SK-N-SH (cell line): ENCODE data around the gene SYNE1.

Experiments
- EP300 ChIP-seq, 2 experiments: IDR thresholded peaks; 2 replicates each; pipeline versions ENCODE4 v1.4.0 to v1.6.1; 2012; ENCODE audit warnings: borderline replicate concordance in 1 of 2, low read depth in 1 of 2, low read length in 1 of 2
- GATA2 ChIP-seq: sonication (generic); formaldehyde crosslinking; IDR thresholded peaks from 2 replicates; pipeline ENCODE4 v1.5.0; 2020; ENCODE audit warnings: mild to moderate bottlenecking, missing genetic modification reagents
- JUND ChIP-seq: IDR thresholded peaks from 2 replicates; pipeline ENCODE4 v1.4.0; 2012
- MAX ChIP-seq: IDR thresholded peaks from 2 replicates; pipeline ENCODE4 v1.4.0; 2012; ENCODE audit warnings: low read depth
- MXI1 ChIP-seq: IDR thresholded peaks from 2 replicates; pipeline ENCODE4 v1.6.1; 2012; ENCODE audit warnings: mild to moderate bottlenecking, low read depth, low read length, improper control_type of control experiment
- POLR2AphosphoS5 ChIP-seq: IDR thresholded peaks from 2 replicates; pipeline ENCODE4 v1.6.1; 2012; ENCODE audit warnings: low read depth, low read length
- RAD21 ChIP-seq: IDR thresholded peaks from 2 replicates; pipeline ENCODE4 v1.6.1; 2012; ENCODE audit warnings: mild to moderate bottlenecking, low read length
- SMC3 ChIP-seq: IDR thresholded peaks from 2 replicates; pipeline ENCODE4 v1.6.1; 2012; ENCODE audit warnings: low read depth, low read length, improper control_type of control experiment
- TAF1 ChIP-seq: IDR thresholded peaks from 2 replicates; pipeline ENCODE4 v1.6.1; 2012; ENCODE audit warnings: low read depth, mild to moderate bottlenecking, low read length, moderate library complexity, borderline replicate concordance
- TEAD4 ChIP-seq: IDR thresholded peaks from 2 replicates; pipeline ENCODE4 v1.4.0; 2012; ENCODE audit warnings: mild to moderate bottlenecking, borderline replicate concordance; ENCODE audit not compliant: insufficient read depth
- TF ChIP-seq, protein P1 (sequence below): IDR thresholded peaks from 2 replicates; pipeline ENCODE4; 2012
- TF ChIP-seq, protein P2 (sequence below): fragments of 200-600 bp; sonication (generic); IDR thresholded peaks from 2 replicates; pipeline ENCODE4 v1.6.1; 2017; ENCODE audit warnings: antibody characterized with exemption, mild to moderate bottlenecking, moderate library complexity
- TF ChIP-seq, protein P3 (sequence below): IDR thresholded peaks from 2 replicates; pipeline ENCODE4 v1.4.0; 2012; ENCODE audit warnings: low read depth, borderline replicate concordance
- TF ChIP-seq, protein P4 (sequence below): IDR thresholded peaks from 2 replicates; pipeline ENCODE4 v1.6.1; 2012; ENCODE audit warnings: mild to moderate bottlenecking, low read depth, low read length, moderate library complexity

DNA sequence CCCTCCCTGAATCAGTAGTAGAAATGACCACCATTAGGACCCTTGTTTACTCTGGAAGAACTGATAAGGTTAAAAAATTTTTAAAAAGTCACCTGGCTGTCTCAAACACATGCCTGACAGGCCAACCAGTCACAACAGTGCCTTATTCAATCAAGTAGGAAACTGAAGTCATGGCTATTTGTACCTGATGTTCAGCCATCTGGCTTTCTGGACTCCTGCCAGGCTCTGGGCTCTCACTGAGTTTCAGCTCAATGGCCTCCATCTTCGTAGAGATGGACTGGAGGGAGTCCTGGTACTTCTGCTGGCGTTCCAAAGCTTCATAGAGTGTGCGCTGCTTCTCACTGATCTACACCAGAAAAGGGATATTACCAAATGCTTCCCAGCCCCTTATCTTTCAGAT, 343.8 kb downstream of the SYNE1 start:
- TF ChIP-seq POLR2AphosphoS5: no peak
- TF ChIP-seq, protein P1, sequence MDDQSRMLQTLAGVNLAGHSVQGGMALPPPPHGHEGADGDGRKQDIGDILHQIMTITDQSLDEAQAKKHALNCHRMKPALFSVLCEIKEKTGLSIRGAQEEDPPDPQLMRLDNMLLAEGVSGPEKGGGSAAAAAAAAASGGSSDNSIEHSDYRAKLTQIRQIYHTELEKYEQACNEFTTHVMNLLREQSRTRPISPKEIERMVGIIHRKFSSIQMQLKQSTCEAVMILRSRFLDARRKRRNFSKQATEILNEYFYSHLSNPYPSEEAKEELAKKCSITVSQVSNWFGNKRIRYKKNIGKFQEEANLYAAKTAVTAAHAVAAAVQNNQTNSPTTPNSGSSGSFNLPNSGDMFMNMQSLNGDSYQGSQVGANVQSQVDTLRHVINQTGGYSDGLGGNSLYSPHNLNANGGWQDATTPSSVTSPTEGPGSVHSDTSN: no peak
- TF ChIP-seq, protein P2, sequence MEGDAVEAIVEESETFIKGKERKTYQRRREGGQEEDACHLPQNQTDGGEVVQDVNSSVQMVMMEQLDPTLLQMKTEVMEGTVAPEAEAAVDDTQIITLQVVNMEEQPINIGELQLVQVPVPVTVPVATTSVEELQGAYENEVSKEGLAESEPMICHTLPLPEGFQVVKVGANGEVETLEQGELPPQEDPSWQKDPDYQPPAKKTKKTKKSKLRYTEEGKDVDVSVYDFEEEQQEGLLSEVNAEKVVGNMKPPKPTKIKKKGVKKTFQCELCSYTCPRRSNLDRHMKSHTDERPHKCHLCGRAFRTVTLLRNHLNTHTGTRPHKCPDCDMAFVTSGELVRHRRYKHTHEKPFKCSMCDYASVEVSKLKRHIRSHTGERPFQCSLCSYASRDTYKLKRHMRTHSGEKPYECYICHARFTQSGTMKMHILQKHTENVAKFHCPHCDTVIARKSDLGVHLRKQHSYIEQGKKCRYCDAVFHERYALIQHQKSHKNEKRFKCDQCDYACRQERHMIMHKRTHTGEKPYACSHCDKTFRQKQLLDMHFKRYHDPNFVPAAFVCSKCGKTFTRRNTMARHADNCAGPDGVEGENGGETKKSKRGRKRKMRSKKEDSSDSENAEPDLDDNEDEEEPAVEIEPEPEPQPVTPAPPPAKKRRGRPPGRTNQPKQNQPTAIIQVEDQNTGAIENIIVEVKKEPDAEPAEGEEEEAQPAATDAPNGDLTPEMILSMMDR: no peak
- TF ChIP-seq RAD21: no peak
- no peak for TF ChIP-seq TAF1
- no peak for TF ChIP-seq EP300 (IDR thresholded peaks at IDR 0.05; ENCODE audit: borderline replicate concordance in 1 of 2, low read depth in 1 of 2, low read length in 1 of 2)
- no peak for TF ChIP-seq MXI1
- TF ChIP-seq, protein P3, sequence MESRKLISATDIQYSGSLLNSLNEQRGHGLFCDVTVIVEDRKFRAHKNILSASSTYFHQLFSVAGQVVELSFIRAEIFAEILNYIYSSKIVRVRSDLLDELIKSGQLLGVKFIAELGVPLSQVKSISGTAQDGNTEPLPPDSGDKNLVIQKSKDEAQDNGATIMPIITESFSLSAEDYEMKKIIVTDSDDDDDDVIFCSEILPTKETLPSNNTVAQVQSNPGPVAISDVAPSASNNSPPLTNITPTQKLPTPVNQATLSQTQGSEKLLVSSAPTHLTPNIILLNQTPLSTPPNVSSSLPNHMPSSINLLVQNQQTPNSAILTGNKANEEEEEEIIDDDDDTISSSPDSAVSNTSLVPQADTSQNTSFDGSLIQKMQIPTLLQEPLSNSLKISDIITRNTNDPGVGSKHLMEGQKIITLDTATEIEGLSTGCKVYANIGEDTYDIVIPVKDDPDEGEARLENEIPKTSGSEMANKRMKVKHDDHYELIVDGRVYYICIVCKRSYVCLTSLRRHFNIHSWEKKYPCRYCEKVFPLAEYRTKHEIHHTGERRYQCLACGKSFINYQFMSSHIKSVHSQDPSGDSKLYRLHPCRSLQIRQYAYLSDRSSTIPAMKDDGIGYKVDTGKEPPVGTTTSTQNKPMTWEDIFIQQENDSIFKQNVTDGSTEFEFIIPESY: no peak
- no peak for TF ChIP-seq MAX
- no peak for TF ChIP-seq SMC3
- no peak for TF ChIP-seq TEAD4
- TF ChIP-seq JUND: no peak
- TF ChIP-seq, protein P4, sequence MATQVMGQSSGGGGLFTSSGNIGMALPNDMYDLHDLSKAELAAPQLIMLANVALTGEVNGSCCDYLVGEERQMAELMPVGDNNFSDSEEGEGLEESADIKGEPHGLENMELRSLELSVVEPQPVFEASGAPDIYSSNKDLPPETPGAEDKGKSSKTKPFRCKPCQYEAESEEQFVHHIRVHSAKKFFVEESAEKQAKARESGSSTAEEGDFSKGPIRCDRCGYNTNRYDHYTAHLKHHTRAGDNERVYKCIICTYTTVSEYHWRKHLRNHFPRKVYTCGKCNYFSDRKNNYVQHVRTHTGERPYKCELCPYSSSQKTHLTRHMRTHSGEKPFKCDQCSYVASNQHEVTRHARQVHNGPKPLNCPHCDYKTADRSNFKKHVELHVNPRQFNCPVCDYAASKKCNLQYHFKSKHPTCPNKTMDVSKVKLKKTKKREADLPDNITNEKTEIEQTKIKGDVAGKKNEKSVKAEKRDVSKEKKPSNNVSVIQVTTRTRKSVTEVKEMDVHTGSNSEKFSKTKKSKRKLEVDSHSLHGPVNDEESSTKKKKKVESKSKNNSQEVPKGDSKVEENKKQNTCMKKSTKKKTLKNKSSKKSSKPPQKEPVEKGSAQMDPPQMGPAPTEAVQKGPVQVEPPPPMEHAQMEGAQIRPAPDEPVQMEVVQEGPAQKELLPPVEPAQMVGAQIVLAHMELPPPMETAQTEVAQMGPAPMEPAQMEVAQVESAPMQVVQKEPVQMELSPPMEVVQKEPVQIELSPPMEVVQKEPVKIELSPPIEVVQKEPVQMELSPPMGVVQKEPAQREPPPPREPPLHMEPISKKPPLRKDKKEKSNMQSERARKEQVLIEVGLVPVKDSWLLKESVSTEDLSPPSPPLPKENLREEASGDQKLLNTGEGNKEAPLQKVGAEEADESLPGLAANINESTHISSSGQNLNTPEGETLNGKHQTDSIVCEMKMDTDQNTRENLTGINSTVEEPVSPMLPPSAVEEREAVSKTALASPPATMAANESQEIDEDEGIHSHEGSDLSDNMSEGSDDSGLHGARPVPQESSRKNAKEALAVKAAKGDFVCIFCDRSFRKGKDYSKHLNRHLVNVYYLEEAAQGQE: no peak
- TF ChIP-seq GATA2 (CRISPR knock-in tag): no peak
